Neuronal stem cell (in vitro differentiated cells): ENCODE measurements around the gene IL16.

ENCODE experiments used
- DNase-seq: peaks from one replicate; pipeline ENCODE4 v3.0.0-alpha.2; 2013; ENCODE audit warnings: low spot score
- H2AFZ ChIP-seq: one replicate; pipeline ENCODE4 v1.6.1; 2013; ENCODE audit warnings: mild to moderate bottlenecking, low read length, inconsistent platforms
- H2AK5ac ChIP-seq: 2 replicates; pipeline ENCODE4 v1.6.1; 2013; ENCODE audit warnings: low read depth, mild to moderate bottlenecking, inconsistent platforms, low read length, moderate library complexity, mixed read lengths
- H2BK120ac ChIP-seq: 2 replicates; pipeline ENCODE4 v1.6.1; 2013; ENCODE audit warnings: low read depth, mild to moderate bottlenecking, inconsistent platforms, low read length, moderate library complexity, mixed read lengths
- H2BK12ac ChIP-seq: one replicate; pipeline ENCODE4 v1.6.1; 2013; ENCODE audit warnings: low read length, inconsistent platforms
- H2BK15ac ChIP-seq: 2 replicates; pipeline ENCODE4 v1.6.1; 2013; ENCODE audit warnings: mild to moderate bottlenecking, low read length, inconsistent platforms, mixed read lengths
- H2BK5ac ChIP-seq: one replicate; pipeline ENCODE4 v1.6.1; 2013; ENCODE audit warnings: inconsistent platforms, mild to moderate bottlenecking, low read length, moderate library complexity
- H3K14ac ChIP-seq: one replicate; pipeline ENCODE4 v1.6.1; 2013; ENCODE audit warnings: low read length, inconsistent platforms
- H3K18ac ChIP-seq: 2 replicates; pipeline ENCODE4 v1.6.1; 2013; ENCODE audit warnings: low read length, inconsistent platforms
- H3K23ac ChIP-seq: 2 replicates; pipeline ENCODE4 v1.6.1; 2013; ENCODE audit warnings: low read depth, mild to moderate bottlenecking, mixed read lengths, low read length, inconsistent platforms; ENCODE audit not compliant: poor library complexity
- H3K27ac ChIP-seq: replicated peaks from 3 replicates; pipeline ENCODE4 v1.5.1; 2013; ENCODE audit warnings: low read length, inconsistent platforms
- H3K27me3 ChIP-seq, 3 experiments: 2 replicates each; pipeline ENCODE4 v1.6.1; 2013; ENCODE audit warnings: low read length in 3 of 3, mild to moderate bottlenecking in 2 of 3, inconsistent platforms in 1 of 3, low read depth in 1 of 3, mixed read lengths in 1 of 3, moderate library complexity in 1 of 3; ENCODE audit not compliant: control insufficient read depth in 3 of 3, insufficient read depth in 3 of 3
- H3K36me3 ChIP-seq, 2 donors: replicated peaks in 1 of 2; 2 replicates each; pipeline ENCODE4 v1.6.1; 2013; ENCODE audit warnings: low read length in 2 of 2; ENCODE audit not compliant: control insufficient read depth in 2 of 2, insufficient read depth in 2 of 2
- H3K4ac ChIP-seq: 2 replicates; pipeline ENCODE4 v1.6.1; 2013; ENCODE audit warnings: inconsistent platforms, mild to moderate bottlenecking, low read length, moderate library complexity
- H3K4me1 ChIP-seq, 2 donors: 1 replicate in 1 of 2; 2 replicates in 1 of 2; pipeline ENCODE4 v1.6.1; 2013; ENCODE audit warnings: low read length in 2 of 2, low read depth in 1 of 2; ENCODE audit not compliant: control insufficient read depth in 2 of 2, insufficient read depth in 1 of 2
- H3K4me2 ChIP-seq: one replicate; pipeline ENCODE4 v1.6.1; 2013; ENCODE audit warnings: mild to moderate bottlenecking, low read length, inconsistent platforms; ENCODE audit not compliant: insufficient read depth, poor library complexity, severe bottlenecking
- H3K4me3 ChIP-seq, 2 donors: 2 replicates each; pipeline ENCODE4 v1.5.1; 2013; ENCODE audit warnings: low read length in 2 of 2, mild to moderate bottlenecking in 2 of 2, inconsistent platforms in 1 of 2, moderate library complexity in 1 of 2
- H3K79me1 ChIP-seq: one replicate; pipeline ENCODE4 v1.6.1; 2013; ENCODE audit warnings: low read depth, mild to moderate bottlenecking, inconsistent platforms, low read length, moderate library complexity
- H3K9ac ChIP-seq: one replicate; pipeline ENCODE4 v1.6.1; 2013; ENCODE audit warnings: mild to moderate bottlenecking, low read depth, low read length, inconsistent platforms; ENCODE audit not compliant: poor library complexity
- H3K9me3 ChIP-seq, 2 donors: replicated peaks in 1 of 2; 2 replicates each; pipeline versions ENCODE3 to v1.6.1; 2013; ENCODE audit warnings: low read length in 2 of 2, mild to moderate bottlenecking in 2 of 2, inconsistent platforms in 1 of 2, low read depth in 1 of 2, mixed read lengths in 1 of 2, moderate library complexity in 1 of 2; ENCODE audit not compliant: control insufficient read depth in 2 of 2, insufficient read depth in 1 of 2
- H4K8ac ChIP-seq: one replicate; pipeline ENCODE4 v1.6.1; 2013; ENCODE audit warnings: low read depth, mild to moderate bottlenecking, inconsistent platforms, low read length, moderate library complexity
- H4K91ac ChIP-seq: one replicate; pipeline ENCODE4 v1.6.1; 2013; ENCODE audit warnings: low read length, low read depth, mild to moderate bottlenecking, inconsistent platforms; ENCODE audit not compliant: poor library complexity
- WGBS, 2 donors: extraction: QIAGEN DNeasy Blood & Tissue Kit; methylation state at CpG; one replicate each; pipeline ENCODE4 v1.1.7; 2013; ENCODE audit warnings: missing lambda C conversion rate in 2 of 2, mixed read lengths in 1 of 2; ENCODE audit not compliant: insufficient read length in 2 of 2, insufficient replicate concordance in 1 of 2; ENCODE audit errors: extremely low coverage in 2 of 2; 5-methylcytosine and 5-hydroxymethylcytosine counted together

The IL16 gene

DNA sequence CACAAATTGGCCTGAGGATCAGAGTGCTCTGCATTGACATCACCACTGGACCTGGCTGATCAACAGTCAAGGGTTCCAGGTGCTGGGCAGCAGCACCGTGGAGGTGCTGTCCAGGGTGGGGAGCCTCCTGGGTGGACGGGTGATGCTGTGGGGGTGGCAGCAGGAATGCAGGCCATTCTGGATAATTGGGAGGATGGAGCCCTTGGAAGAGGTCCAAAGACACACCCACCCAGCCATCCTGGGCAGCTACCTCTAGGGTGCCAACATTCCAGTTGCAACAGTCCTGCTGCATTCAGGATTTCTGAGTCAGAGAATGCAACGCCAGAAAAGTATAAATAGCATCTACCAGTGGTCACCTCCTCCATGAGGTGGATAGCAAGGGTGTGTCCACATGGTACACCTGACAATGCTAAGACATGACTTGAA, 100.5 kb downstream of the IL16 start:
- H3K4ac ChIP-seq, result no peak overlapping the region
- DNase-seq, result no peak
- no peak overlapping the region for H3K4me2 ChIP-seq
- no peak overlapping the region for H2BK5ac ChIP-seq
- no peak overlapping the region for H4K91ac ChIP-seq
- no peak overlapping the region for H2BK15ac ChIP-seq
- no peak overlapping the region for H2BK12ac ChIP-seq
- no peak overlapping the region for H2BK120ac ChIP-seq
- no peak overlapping the region for H3K14ac ChIP-seq
- H3K36me3 ChIP-seq, result no peaks in the 10 kb centered on the region
- no peak overlapping the region for H3K9ac ChIP-seq
- H3K18ac ChIP-seq, result peak overlapping the region; percentile 9
- no peak overlapping the region for H3K4me3 ChIP-seq
- H2AK5ac ChIP-seq, result no peak overlapping the region
- peaks cover 0 to 30% (median 0%) of the 10 kb centered on the region in 3 experiments for H3K27me3 ChIP-seq
- WGBS, 2 donors, result no CpG with 5 or more reads among the region's 3 CpGs
- H3K9me3 ChIP-seq, result no peaks in the 10 kb centered on the region
- no peak overlapping the region for H2AFZ ChIP-seq
- H3K23ac ChIP-seq, result no peak overlapping the region
- peaks cover 0 to 6% of the 10 kb centered on the region in 2 donors for H3K4me1 ChIP-seq
- no peak overlapping the region for H4K8ac ChIP-seq
- H3K79me1 ChIP-seq, result no peaks in the 10 kb centered on the region
- H3K27ac ChIP-seq, result no peak overlapping the region

- H3K4ac ChIP-seq, result no peak overlapping the region
- no peak overlapping the region for H4K8ac ChIP-seq
- peaks cover 0 to 12% of the 10 kb centered on the region in 2 donors for H3K4me1 ChIP-seq
- H3K4me3 ChIP-seq, result no peak overlapping the region
- WGBS, 2 donors, result no CpG with 5 or more reads among the region's 4 CpGs
- no peaks in the 10 kb centered on the region for H3K9me3 ChIP-seq
- no peak overlapping the region for H3K4me2 ChIP-seq
- no peaks in the 10 kb centered on the region for H3K79me1 ChIP-seq
- H2AFZ ChIP-seq, result no peak overlapping the region
- no peak overlapping the region for H2AK5ac ChIP-seq
- H3K36me3 ChIP-seq, result no peaks in the 10 kb centered on the region
- no peak overlapping the region for H2BK5ac ChIP-seq
- H3K27ac ChIP-seq, result no peak overlapping the region
- H3K23ac ChIP-seq, result no peak overlapping the region
- H3K18ac ChIP-seq, result no peak overlapping the region
- H4K91ac ChIP-seq, result no peak overlapping the region
- no peak overlapping the region for H2BK120ac ChIP-seq
- peak overlapping the region; percentile 15 for H3K14ac ChIP-seq
- peaks cover 0 to 27% (median 0%) of the 10 kb centered on the region in 3 experiments for H3K27me3 ChIP-seq
- no peak overlapping the region for H2BK15ac ChIP-seq
- no peak overlapping the region for H2BK12ac ChIP-seq
- DNase-seq, result no peak
- no peak overlapping the region for H3K9ac ChIP-seq
Measured at GRCh38 chr15:81297603-81298575, 101.2 kb downstream of the IL16 start.

- H3K36me3 ChIP-seq, result no peaks in the 10 kb centered on the region
- H4K91ac ChIP-seq, result no peak overlapping the region
- DNase-seq, result no peak
- no peak overlapping the region for H3K23ac ChIP-seq
- H2BK5ac ChIP-seq, result no peak overlapping the region
- no peak overlapping the region for H2BK12ac ChIP-seq
- no peak overlapping the region for H2AFZ ChIP-seq
- no peak overlapping the region for H3K4me3 ChIP-seq
- no peaks in the 10 kb centered on the region for H3K79me1 ChIP-seq
- H3K4me2 ChIP-seq, result no peak overlapping the region
- H4K8ac ChIP-seq, result no peak overlapping the region
- no peak overlapping the region for H2BK120ac ChIP-seq
- peaks cover 2 to 17% of the 10 kb centered on the region in 2 donors for H3K4me1 ChIP-seq
- no peak overlapping the region for H3K27ac ChIP-seq
- no peak overlapping the region for H3K14ac ChIP-seq
- no peak overlapping the region for H3K9ac ChIP-seq
- no peak overlapping the region for H3K18ac ChIP-seq
- no CpG with 5 or more reads among the region's 6 CpGs for WGBS, 2 donors
- no peak overlapping the region for H2AK5ac ChIP-seq
- H3K9me3 ChIP-seq, result no peaks in the 10 kb centered on the region
- no peak overlapping the region for H2BK15ac ChIP-seq
- peaks cover 0 to 25% (median 0%) of the 10 kb centered on the region in 3 experiments for H3K27me3 ChIP-seq
- H3K4ac ChIP-seq, result no peak overlapping the region
Measured at GRCh38 chr15:81298611-81299010, 101.9 kb downstream of the IL16 start.

DNA sequence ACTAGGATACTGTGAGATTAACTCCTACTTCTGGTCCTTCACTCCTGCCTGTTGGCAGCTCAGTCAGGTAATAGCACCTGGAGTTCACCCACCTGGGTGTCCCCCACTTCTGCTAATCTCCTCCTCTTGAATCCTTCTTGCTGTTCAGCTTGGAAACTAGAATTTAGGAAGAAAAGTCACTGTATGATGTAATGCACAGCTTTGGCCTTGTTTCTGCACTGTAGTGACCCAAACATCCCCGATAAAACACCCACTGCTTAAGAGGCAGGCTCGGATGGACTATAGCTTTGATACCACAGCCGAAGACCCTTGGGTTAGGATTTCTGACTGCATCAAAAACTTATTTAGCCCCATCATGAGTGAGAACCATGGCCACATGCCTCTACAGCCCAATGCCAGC, 102.5 kb downstream of the IL16 start:
- Histone ChIP-seq H2BK15ac (no peak overlapping the region), H4K8ac (no peak overlapping the region), H2BK120ac (no peak overlapping the region), H3K4me2 (no peak overlapping the region), H3K27ac (no peak overlapping the region), H2AFZ (no peak overlapping the region), H3K9ac (no peak overlapping the region), H2AK5ac (no peak overlapping the region), H3K36me3 (no peaks in the 10 kb centered on the region), H3K79me1 (no peaks in the 10 kb centered on the region), H3K4me3 (no peak overlapping the region), H2BK12ac (no peak overlapping the region), H3K23ac (no peak overlapping the region), H3K14ac (no peak overlapping the region), H3K9me3 (no peaks in the 10 kb centered on the region), H3K4ac (no peak overlapping the region), H4K91ac (no peak overlapping the region), H3K4me1 (peaks cover 4 to 22% of the 10 kb centered on the region in 2 donors), H3K27me3 (peaks cover 0 to 20% (median 0%) of the 10 kb centered on the region in 3 experiments), H3K18ac (no peak overlapping the region), H2BK5ac (no peak overlapping the region)
- DNase-seq, result no peak
- WGBS, 2 donors, result no CpG with 5 or more reads among the region's 3 CpGs
